Choroid plexus epithelial cell (primary cell): Measurements from ENCODE around the gene PHF2.

Source experiments
- DNase-seq: peaks from one replicate; pipeline ENCODE4 v3.0.0-alpha.2; 2010; ENCODE audit warnings: low read depth
- H3K4me3 ChIP-seq: 2 replicates; pipeline ENCODE4 v1.5.1; 2011; ENCODE audit warnings: low read depth, mild to moderate bottlenecking, control low read depth, low read length, moderate library complexity
- CTCF ChIP-seq: conservative IDR thresholded peaks from 2 replicates; pipeline ENCODE4 v1.5.1; 2011; ENCODE audit warnings: low read depth, mild to moderate bottlenecking, control low read depth, inconsistent platforms, low read length, moderate library complexity

Gene PHF2

GRCh38 chr9:93612052-93612795, 35.8 kb downstream of the PHF2 start:
- TF ChIP-seq CTCF: no peak
- no peak for DNase-seq

GRCh38 chr9:93612796-93613154, 36.4 kb downstream of the PHF2 start:
- no peak for TF ChIP-seq CTCF
- no peak overlapping the region for H3K4me3 ChIP-seq
- no peak for DNase-seq

More at GRCh38 chr9:93612052-93612795, 35.8 kb downstream of the PHF2 start:
- H3K4me3 ChIP-seq: no peak overlapping the region

- no peak for DNase-seq
- no peak for TF ChIP-seq CTCF
- H3K4me3 ChIP-seq: no peak overlapping the region
These were observed 36.8 kb downstream of the PHF2 start for GRCh38 chr9:93613174-93613573.

- TF ChIP-seq CTCF: no peak
- H3K4me3 ChIP-seq: no peak overlapping the region
- no peak for DNase-seq
These were observed 37.4 kb downstream of the PHF2 start for GRCh38 chr9:93613791-93614190.

- DNase-seq: no peak
- H3K4me3 ChIP-seq: no peak overlapping the region
- TF ChIP-seq CTCF: no peak
These were observed 38.6 kb downstream of the PHF2 start for GRCh38 chr9:93614830-93615468.

- no peak overlapping the region for H3K4me3 ChIP-seq
- no peak for DNase-seq
- no peak for TF ChIP-seq CTCF
These were observed 39.7 kb downstream of the PHF2 start for GRCh38 chr9:93616044-93616443.

GRCh38 chr9:93617273-93617672, 40.9 kb downstream of the PHF2 start:
- DNase-seq: no peak
- TF ChIP-seq CTCF: no peak
- H3K4me3 ChIP-seq: no peak overlapping the region
